GM21367 (cell line): Measurements from ENCODE around the gene MBD3L5.
A peak's percentile ranks its signal among the peaks of the same experiment; 100 is the strongest.
"Not testable (repeated sequence)": the region's sequence is repeated elsewhere in the genome, so short reads cannot be mapped to it uniquely, and the experiment has no call there.

ENCODE experiments used
- ATAC-seq: cut with Tn5 transposase; IDR thresholded peaks from one replicate; pipeline ENCODE4 v1.9.1; 2021; ENCODE audit not compliant: unreplicated experiment

MBD3L5 gene

DNA sequence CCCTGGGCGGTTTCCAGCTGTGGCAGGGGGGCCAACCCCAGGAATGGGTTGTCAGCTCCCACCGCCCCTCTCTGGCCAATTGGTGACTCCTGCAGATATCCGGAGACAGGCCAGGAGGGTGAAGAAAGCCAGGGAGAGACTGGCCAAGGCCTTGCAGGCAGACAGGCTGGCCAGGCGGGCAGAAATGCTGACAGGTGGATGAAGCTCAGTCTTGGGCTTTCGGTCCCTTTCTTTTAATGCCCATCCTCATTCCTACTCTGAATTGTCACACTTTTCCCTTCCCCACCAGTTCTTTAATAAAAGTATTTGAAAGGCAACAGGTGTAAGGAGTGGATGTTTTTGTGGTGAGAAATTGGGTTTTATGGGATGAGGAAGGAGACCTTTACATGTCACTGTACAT lies 21.0 kb downstream of the MBD3L5 start:
- not testable (repeated sequence) for ATAC-seq

- ATAC-seq: not testable (repeated sequence)
Observed at GRCh38 chr19:7052896-7053295, 22.5 kb downstream of the MBD3L5 start.

DNA sequence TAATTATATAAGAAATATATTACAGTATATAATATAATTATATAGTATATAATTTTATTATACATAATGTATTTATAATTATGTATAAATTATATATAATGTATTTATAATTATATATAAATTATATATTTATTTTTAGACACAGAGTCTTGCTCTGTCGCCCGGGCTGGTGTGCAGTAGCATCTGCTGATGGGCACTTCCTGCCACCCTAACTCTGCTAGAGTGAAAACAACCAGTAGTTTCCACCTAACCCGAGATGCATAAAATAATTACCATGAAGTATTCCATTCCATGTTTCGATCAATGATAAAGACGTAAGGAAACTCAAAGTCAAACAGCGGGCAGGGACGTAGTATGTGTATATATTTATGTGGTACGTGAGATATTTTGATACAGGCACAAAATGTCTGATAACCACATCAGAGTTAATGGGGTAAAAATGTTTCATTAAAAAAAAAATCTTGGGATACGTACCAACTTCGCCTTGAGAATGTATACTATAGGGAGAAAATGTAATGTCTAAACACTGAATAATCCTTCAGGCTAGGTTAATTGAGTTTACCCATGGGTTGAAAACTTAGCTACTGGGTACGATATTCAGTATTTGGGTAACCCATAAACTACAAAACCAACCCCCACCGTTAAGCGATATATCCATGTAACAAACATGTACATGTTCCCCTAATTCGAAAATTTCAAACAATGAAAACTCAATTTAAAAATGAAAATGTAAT lies 24.4 kb downstream of the MBD3L5 start:
- ATAC-seq: not testable (repeated sequence)

- ATAC-seq: not testable (repeated sequence)
Observed at GRCh38 chr19:7055679-7056078, 25.3 kb downstream of the MBD3L5 start.

DNA sequence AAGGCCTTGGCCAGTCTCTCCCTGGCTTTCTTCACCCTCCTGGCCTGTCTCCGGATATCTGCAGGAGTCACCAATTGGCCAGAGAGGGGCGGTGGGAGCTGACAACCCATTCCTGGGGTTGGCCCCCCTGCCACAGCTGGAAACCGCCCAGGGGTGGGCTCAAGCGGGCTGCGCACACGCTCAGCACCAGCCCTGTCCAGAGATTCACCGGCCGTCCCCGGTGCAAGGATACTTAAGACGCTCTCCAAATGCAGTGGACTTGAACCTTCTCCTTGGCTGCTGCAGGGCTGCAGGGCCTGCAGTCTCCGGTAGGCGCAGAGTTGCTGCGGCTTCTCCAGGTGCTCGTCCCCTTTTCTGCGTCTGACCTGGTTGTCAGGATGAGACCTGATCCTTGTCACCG lies 26.0 kb downstream of the MBD3L5 start:
- not testable (repeated sequence) for ATAC-seq

DNA sequence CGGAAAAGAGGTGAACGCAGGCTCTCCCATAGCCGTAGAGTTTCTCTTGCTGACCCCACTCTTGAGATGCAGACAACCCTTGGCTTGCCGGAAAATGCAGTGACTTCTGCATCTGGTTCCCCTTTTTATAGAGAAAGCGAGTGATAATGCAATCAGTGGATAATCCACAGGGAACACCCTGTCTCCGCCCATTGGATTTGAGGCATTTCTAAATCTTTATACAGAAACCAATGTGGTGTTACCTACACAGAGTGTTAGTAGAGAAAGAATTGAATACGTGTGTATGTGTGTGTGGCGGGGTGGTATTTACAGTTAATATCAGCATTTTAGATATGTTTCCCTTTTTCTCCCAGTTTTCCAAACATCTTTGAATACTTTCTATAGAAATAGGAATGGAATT lies 28.2 kb downstream of the MBD3L5 start, which contains the start of gene MBD3L3:
Gene MBD3L3 (minus strand): TSS at position 101 of the 400 bp plus-strand sequence. CDS start 71 bp downstream, at position 30.
- ATAC-seq: not testable (repeated sequence)

DNA sequence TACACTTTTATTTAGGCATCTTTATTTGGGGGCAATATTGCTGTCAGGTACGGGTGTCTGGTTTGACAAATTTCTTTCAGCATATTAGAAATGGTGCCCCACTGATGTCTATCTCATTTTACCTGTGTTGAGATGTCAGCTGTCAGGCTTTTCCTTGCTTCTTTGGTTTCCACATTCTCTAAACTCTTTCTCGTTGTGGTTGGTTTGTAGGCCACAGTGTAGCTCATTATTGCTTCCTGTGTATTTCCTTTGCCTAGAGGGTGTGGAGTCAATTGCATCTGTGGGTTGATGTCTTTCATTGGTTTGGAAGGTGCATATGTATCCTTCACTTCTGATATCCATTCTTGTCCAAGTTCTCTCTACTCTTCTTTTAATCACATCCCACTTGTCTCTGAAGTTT lies 29.6 kb downstream of the MBD3L5 start:
- ATAC-seq: not testable (repeated sequence)

- no peak for ATAC-seq
Observed at GRCh38 chr19:7063339-7063738, 33.0 kb downstream of the MBD3L5 start.

GRCh38 chr19:7063764-7064418 lies 33.5 kb downstream of the MBD3L5 start:
- no peak for ATAC-seq

DNA sequence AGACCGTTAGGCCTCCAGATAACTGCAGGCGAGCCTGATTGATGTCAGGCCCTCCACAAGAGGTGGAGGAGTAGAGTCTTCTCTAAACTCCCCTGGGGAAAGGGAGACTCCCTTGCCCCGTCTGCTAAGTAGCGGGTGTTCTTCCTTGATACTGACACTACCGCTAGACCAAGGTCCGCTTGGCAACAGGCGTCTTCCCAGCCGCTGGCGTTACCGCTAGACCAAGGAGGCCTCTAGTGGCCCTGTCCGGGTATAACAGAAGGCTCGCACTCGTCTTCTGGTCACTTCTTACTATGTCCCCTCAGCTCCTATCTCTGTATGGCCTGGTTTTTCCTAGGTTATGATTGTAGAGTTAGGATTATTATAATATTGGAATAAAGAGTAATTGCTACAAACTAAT lies 36.7 kb downstream of the MBD3L5 start:
- not testable (repeated sequence) for ATAC-seq

- ATAC-seq: no peak
Observed at GRCh38 chr19:7067716-7068115, 37.3 kb downstream of the MBD3L5 start.

- no peak for ATAC-seq
Observed at GRCh38 chr19:7068599-7068998, 38.2 kb downstream of the MBD3L5 start.

DNA sequence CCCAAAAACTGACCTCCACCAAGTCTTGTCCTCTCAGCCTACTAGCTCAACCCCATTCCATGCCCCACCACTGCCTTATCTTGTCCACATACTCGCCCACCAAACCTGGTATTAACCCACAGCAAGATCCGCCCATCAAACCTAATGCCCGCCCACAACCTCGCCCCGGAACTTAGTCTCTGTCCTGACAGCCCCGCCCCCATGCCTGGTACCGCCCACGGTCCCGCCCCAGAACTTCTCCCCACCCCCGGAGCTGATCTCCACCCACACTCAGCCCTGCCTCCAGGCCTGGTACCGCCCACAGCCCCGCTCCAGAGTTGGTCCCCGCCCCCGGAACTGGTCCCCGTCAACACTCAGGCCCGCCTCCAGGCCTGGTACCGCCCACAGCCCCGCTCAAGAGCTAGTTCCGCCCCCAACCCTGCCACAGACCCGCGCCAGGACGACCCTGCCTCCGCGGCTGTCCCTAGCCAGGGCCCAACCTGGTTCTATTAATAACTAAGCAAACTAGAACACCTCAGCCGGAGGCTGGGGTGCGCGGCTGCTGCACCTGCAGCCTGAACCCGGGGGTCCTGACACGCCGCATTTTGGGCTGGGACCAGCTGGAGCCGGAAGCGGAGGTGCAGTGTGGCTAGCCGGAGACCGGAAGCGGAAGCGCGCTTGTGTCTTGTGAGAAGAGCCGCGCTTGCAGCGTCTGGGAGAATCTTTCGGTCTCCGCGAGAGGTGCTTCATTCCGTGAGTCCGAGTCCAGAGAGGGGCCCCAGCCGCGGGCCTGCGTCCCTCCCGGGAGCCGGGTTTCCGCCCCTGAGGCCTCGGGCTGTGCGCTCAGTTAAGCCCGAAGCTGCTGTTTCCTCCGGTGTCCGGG lies 38.9 kb downstream of the MBD3L5 start, which contains the start of gene ZNF557:
Gene ZNF557 (plus strand): TSS at position 662 of the 862 bp plus-strand sequence. CDS start 5,372 bp downstream, outside the sequence.
- peak; percentile 75 for ATAC-seq

DNA sequence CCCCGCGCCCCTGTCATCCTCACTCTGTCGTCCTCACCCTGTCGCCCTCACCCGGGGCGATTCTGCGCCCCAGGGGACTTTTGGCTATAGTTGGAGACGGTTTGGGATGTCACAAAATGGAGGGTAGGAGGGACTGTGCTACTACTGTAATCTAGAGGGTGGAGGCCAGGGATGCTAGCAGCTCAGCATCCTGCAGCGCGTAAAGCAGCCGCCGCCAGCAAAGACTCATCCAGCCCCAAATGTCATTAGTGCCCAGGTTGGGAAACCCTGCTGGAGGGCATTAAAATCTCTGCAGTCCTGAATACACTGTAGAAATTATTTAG lies 39.5 kb downstream of the MBD3L5 start:
- ATAC-seq: no peak

- no peak for ATAC-seq
Observed at GRCh38 chr19:7072541-7072940, 42.2 kb downstream of the MBD3L5 start.

GRCh38 chr19:7074705-7075282 lies 44.4 kb downstream of the MBD3L5 start:
- no peak for ATAC-seq

GRCh38 chr19:7076151-7076550 lies 45.8 kb downstream of the MBD3L5 start:
- ATAC-seq: no peak

DNA sequence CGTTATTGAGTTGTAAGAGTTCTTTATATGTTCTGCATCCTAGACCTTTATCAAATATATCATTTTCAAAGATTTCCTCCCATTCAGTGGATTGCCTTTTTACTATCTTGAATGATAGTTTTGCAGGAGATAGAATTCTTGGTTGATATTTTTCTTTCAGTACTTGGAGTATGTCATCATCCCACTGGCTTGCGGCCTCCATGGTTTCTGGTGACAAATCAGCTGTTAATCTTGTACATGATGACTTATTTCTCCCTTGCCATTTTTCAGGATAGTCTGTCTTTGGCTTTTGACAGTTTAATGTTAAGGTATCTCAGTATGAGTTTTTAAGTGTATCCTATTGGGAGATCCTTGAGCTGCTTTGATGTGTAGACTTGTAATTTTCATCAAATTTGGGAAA lies 47.6 kb downstream of the MBD3L5 start:
- no peak for ATAC-seq
